Activated naive CD4-positive, alpha-beta T cell treated with anti-CD3 and anti-CD28 coated beads, Interleukin-2, amount 50 U/mL, for 16 hours (primary cell): ENCODE measurements around the gene HOXA2.

Experiments used
- DNase-seq: peaks from one replicate; pipeline ENCODE4 v3.0.0-alpha.2; 2020

HOXA2 gene

DNA sequence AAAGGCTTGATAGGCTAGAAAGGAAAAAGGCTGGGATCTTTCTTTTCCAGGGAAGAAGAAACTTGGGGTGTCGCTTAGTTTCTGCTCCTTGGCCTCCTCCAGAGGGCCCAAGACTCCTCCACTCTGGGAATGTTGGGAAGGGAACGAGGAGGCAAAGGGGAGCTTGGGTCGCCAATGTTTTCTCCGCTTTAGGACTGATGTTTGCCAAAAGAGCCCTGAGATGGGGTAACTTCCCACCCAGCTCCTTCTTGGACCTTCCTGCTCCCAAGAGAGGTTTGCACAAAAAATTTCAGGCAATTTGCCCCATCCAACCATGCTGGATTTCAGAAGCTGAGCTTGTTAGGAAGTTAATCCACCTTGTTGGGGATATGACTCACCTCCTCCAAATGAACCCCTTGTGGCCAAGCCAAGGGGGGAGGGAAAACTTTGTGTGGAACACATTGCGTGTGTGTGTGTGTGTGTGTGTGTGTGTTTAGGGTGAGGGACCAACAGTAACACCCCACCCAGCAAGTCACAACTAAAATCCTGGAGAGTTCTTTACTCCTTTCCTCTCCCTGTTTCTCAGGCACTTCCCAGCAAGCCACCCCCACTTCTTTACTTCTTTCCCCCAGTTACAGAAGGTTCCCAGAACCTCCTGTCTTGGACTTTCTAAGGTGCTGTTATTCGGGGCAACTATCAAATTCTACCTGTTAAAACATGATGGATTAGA is 8.7 kb upstream of the HOXA2 start:
- DNase-seq: no peak

DNA sequence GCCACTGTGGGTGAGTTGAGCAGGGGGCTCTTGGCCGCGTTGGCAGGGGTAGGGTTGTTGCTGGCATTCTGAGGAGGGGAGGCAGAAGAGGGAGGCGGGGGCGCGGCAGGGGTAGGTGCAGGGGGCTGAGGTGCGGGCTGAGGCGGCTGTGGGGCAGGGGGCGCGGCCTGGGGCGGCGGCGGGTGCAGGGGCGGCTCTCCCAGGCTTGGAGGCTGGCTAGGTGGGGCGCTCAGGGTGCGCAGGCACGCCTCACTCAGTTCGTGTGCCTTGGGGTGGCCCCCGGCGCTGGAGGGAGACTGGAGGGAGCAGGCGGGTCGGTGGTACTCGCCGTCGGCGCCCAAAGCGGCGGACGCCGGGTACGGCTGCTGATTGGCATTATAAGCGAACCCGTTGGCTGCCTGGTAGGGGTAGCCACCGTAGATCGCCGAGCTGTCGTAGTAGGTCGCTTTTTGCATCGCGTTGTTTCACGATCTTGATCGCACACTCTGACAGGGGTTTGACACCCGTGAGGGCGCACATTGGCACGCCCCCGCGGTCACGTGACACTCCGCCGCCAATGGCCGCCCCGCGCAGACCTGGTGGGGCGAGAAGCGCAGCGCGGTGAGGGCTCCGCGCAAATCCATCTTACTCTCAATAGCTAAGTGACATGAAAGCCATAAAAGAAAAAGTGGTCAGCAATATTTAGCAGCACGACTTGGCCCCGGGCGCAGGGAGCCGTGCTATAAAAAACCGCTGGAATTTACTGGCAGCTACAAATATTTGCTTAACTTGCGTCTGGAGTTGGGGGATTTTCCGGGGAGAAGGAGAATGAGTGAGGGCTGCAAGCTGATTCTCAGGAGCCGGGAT is 7.9 kb upstream of the HOXA2 start:
- DNase-seq: no peak

DNA sequence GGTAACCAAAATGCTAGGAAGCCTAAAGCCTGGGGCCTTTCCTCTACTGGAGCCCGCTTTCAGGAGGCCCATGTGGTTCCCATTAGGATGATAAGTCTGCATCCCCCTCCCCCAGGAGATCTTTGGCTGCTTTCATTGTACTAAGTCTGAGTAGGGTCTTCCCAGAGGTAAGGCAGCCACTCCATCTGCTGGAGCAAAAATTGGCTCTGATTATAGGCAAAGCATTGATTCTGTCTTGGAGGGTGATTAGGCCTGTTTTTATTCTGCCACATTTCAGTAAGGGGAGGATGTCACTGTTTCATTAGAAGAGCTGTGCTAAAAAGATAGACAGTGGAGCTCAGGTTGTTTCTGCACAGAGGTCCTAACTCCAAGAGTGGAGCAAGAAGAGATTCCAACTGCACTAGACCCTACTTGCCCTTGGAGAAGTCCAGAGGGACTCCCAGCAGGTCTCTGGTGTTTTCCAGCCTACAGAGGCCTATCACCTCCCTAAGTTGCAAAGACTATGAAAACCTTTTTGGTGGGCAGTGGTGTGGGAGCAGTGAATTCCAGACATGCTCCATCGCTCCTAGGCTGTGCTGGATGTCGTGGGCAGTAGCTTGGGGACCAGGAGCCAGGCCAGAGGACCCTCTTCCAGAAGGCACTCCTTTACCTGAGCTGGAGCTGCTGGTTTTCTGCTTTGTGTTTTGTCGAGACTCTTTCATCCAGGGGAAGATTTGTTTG is 7.1 kb upstream of the HOXA2 start:
- no peak for DNase-seq

DNA sequence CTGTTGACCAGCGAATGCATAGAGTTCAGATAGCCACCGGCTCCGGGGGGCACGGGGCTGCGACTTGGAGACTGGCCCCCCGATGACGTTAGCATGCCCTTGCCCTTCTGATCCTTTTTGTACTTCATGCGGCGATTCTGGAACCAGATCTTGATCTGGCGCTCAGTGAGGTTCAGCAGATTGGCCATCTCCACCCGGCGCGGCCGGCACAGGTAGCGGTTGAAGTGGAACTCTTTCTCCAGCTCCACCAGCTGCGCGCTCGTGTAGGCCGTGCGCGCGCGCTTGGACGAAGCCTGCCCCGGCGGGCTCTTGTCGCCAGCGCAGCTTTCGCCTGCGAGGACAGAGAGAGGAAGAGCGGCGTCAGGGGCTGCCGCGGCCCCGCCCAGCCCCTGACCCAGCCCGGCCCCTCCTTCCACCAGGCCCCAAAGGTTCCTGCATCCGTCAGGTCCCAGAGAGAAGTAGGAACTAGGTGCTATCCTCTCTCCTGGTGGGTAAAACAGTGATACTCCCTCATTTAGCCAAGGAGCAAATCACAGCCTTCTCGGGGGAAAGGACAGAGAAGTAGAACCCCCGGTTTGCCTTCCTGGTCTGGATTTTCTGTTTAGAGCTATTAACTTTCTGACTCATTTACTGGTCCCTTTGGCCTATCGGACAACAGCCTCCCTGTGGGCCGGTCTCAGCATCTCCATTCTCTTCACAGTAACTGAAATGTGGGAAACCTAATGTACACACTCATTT is 6.1 kb upstream of the HOXA2 start:
- no peak for DNase-seq

DNA sequence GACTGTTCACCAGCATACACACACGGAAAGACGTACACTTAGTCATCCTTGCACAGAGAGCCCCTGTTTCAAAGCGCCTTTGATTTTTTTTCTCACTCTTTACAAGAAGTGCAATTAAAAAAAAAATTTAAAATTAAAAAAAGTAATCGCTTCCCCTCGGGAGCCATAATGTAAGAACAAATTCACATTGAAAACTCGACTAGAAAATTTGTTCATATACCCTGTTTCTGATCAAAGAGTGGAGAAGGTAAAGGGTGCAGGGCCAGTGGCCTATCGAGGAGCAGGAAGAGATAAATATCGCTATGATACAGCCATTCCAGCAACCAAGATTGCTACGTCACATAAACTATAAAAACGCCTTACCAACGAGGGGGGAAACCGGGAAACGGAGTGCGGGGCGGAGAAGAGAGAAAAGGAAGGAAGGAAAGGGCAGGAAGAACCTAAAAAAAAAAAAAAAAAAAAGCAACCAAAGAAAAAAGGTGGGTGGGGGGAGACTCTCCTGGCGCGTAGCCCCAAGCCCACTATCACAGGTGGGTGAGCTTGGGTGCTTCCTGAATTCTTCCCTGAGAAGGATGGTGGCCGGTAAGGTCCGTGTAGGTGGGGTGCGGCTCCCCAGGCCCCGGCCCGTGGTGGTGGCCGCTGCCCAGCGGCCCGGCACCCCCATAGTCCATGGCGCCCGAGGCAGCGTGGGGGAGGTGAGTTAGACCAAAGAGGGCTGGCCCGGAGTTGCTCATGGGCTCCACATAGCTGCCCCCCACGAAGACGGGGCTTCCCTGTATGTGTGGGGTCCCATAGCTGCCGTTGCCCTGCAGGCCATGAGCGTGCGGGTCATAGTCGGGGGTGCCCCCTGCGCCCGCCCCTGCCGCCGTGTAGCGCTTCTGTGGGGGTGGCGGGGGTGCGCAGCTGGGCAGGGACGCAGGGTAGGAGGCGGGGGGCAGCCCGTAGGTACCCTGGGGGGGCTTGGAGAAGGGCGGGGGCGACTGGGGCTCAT is 5.2 kb upstream of the HOXA2 start:
- DNase-seq: no peak

DNA sequence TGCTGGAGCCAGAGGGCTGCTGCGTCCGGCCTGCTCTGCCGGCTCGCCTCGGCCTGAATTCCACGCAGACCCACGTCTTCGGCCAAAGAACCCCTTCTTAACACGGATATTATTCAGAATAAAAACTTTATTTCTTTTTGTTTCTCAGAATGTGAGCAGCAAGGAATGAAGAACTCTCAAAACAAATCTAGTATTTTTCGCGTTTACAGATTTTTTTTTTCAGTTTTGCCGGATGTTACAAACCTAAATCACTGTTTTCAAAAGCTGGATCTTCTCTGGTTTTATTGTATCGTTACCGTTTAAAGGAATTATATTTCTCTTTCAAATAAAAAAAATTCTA is 4.4 kb upstream of the HOXA2 start:
- DNase-seq: no peak

DNA sequence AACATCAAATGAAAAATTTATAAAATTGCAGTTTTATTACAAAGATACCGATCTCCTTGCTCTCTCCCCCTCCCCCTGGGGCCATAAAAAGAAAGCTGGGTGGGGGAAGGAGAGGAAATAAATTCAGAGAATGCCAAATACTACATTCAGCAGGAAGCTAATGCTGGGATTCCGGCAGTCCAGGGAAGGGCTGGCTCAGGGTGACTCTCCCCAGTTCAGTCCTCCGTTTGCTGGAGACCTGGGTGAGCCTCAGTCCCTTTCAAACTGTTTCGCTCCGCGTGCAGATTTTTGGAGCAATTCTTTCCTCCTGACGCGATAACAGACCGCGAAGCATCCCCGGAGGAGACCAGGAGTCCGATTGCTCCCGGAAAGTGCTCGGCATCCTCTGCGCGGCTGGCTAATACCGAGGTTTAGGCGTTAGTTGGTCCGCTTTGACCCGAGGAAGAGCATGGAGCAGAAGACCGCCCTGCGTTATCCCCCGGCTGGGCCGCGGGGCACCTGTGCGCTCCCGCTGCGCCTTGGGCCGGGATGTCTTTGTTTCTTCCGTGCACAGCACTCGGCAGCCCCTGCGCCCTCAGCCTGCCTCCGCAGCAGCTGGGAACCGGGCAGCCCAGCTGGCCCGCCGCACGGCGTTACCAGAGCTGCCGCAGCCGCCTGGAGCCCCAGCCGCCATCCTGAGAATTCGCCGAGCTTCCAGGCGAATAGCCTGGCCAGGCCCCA is 3.9 kb upstream of the HOXA2 start:
- no peak for DNase-seq

DNA sequence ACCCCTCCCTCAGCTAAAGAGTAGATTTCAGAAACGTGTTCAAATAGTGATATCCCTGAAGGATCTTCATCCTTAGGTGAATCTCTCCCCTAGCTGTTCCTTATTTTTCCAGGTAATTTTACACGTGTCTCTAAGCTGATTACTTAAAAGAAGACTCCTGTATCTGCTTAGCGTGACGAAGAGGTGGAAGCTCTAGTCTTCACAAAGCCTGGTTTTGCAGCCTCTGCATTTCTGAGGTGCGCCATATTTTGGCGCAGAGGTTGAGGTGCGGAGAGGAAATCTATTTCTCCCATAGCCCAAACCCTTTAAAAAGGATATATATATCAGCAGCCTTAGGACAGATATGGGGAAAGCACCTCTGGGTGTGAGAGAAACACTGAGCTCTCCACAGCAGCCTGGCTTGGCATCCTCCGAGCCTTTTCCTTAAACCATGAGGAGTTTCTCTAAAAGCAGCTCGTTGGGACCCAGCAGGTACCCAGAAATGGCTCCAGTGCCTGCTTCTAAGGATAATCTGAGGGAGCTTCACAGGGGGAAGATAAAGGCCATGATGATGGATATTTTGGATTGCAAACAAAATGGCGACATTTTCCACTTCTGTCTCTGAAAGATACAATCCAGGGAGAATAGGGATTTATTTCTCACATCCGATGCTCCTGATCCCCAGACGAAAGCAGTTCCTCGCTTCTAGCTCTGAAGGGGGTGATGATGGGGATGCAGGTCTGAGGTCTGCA is 3.0 kb upstream of the HOXA2 start:
- DNase-seq: no peak

DNA sequence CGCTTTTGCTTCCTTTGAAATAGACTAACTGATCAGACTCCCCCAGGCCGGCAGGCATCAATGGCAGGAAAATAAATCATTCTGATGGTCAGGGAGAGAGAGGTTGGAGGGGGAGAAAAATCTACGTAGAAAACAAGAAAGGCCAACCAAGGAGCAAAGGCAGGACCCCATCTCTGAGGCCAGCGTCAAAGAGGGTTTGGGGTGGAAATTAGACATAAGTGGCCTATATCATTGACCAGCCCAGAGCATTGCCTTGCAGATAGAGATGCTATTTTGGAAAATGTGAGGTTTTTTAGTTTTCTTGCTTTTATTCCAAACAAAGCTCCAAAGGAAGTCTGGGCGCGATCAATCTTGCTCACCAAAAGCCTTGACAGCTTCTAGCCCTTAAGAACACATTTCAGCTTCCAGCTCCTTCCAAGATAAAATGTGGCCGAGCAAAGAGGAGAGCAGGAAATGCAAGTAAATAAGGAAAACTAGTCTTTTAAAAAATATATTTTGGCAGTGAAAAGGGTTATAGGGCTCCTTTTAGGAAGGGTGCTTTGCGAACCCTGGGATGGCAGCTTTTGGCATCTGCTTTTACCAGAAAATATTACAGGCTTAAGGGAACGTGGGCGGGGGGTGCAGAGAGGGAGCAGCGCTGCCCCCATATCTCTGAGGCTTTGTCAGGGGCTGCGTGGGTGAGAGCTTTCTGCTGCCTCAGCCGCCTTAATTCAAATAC is 2.0 kb upstream of the HOXA2 start:
- DNase-seq: no peak

DNA sequence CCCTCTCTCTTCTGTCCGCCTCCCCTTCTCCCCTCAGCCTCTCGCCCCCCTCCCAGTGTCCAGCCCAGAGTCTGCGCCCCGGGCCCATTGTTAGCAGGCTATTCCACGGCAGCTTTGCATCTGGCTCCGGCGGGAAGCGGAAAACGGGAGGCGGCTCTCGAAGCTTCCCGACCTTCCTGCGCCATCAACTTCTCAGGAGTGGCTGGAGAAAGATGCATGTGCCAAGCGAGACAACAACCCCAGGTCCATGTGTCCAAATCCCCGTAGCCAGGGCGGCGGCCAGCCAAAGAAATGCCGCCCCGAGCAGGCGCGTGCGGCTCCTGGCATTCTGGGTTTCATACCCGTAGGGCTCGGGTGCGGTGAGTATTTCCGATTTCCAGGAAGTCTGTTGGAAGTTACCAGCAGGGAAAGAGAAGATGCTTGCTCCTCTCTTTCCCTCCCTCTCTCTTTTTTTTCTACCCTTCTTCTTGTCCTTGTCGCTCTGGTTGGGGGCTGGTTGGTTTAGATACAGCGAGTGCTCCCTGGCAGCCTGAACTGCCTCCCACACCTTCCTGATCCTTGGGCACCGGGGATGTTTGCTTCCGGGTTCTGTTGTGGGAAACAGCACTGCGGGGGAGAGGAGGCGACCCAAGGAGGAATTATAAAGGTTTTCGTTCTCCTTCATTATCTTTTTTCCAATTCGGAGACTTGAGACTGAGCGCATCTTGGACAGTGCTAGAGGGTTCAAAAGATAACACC is 1.2 kb upstream of the HOXA2 start:
- DNase-seq: no peak

DNA sequence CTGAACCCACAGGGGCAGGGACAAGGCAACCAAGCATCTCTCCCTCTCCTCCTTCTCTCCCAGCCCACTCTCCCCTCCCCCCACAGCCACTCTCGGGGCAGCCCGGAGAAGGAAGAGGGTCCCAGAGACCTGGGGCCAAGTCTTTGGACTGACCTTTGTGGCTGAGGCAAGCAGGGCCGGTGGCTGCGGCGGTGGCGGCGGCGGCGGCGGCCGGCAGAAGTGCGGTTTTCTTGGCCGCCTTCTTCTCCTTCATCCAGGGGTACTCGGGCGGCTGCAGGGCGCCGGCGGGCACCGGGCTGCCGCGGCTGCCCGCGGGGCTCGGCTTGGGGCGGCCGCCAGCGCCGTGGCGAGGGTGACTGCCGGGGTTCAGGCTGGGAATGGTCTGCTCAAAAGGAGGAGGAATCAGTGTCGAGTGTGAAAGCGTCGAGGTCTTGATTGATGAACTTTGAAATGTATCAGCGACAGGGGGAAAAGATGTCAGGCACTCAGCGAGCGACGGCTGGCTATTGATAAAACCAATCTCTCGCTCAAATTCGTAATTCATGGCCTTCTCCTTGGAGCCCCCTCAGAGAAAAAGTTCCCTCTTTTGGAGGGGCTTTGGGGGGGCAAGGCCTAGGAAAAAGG is 414 bp downstream of the HOXA2 start:
- no peak for DNase-seq

DNA sequence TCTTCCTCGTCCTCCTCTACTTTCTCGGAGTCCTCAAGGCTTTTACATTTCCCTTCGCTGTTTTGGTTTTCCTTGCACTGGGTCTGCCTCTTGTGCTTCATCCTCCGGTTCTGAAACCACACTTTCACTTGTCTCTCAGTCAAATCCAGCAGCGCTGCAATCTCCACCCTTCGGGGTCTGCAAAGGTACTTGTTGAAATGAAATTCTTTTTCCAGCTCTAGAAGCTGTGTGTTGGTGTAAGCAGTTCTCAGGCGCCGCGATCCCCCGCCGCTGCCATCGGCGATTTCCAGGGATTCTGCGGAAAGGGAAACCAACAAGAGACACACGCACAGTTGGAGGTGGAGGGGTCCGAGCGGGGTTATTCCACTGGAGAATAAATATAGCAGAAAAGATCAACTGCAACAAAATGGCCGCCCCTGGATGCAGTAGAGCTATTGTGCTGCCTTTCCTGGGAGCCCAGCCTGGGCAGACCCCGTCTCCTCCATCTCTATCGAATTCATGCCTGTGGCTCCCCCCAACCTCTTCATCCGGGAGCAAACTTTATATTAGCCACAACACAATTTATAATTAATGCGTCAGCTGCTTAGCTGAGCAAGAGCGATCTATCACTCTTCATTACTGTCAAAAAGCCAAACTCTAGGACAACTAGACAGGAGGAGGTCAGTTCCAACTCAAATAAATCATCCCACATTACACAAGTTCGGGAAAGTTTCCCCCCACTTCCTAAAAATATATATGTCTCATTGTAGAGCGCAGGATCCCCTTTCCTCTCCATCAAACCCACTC is 1.1 kb downstream of the HOXA2 start:
- no peak for DNase-seq

DNA sequence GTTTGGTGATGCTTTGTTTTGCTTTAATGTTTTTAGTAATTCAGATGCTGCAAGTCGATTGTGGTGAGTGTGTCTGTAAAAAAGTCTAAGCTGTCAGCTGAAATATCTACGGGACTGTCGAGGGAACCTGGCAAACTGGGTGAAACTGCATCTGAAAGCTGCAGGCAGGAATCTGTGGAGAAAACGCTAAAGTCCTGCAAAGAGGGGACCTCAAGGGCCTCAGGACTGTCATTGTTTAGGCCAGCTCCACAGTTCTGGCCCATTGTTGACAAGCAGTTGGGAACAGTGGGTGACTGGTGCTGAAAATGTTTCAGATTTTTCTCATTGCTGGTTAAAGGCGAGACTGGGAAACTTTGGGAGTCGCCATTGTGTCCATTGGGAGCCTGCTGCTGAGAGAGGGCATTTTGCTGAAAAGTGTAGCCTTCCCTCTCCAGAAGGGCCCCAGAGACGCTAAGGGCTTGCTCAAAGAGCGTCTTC is 1.8 kb downstream of the HOXA2 start:
- DNase-seq: no peak

DNA sequence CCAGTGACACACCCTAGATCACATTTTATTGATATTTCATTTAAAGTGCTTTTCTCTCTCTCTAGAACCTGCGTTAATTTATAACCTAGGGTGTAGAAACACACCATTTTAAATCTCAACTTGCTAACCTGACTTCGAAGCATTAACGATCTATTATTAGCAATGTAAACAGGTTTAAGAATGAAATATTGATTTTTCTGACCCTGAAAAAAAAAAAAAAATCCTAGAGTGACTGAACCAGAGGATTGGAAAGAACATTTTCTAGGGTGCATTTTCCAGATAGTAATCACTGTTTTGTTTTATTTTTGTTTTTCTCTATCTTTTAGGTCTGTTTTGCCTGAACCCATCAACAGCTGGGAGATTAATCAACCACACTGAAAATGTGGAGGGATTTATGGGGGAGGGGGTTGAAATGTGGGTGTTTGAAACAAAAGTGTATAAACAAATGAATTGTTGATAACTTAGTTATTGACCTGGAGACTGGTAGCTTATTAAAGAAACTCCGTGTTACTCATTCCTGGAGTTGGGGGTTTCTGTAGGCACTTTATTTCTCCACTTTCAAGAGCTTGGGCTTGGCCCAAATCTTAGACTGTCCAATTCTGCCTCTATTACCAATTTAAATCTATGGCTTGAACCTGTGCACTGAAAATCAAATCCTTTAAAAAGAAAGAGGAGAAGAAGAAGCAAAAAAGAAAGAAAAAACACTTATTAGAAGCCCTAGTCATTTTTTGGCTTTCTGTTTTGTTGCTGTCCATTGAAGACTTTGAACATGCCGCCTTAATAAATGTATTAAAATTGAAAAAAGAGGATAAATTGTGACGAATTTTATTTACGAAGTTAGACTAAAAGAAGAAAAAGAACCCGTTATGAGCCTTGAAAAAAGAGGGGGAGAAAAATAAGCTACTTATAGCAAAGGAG is 2.8 kb downstream of the HOXA2 start:
- DNase-seq: no peak

DNA sequence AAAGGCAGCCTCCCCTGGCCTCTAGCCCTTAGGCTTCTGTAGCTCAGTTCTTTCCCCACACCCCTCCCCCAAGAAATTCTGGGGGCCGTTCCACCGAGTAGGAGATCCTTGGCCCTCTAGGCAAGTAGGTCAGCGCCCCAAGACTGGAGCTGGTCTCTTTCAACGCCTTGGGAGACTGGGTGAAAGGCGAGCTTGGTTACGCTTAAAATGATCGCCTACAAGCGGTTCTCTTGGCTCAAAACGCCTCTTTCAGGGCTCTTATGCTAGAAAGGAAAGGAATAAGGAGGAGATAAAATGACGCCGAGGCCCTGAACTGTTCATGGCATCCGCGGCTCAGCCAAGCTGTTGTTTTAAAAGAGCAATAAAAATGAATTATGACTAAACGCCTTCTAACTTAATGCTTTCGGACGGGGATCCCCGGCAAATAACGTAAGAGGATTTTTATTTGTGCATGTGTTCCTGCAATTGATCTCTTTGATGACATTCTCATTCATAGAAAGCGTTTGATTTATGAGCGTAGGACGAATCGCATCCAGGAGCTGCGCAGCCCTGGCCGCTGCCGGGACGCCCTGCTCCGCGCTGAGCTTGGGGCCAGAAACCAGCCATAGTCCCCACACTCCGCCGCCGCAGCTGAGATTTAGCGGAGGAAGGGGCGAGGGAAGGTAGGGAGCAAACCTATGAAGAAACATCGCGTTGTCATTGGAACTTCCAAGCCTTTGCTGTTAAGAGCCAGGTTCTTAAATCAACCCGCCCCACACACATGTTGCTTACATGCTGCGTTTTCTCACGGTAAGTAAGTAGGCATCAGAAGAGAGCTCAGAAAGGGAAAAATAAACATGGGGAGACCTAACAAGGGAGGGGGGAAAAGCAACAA is 3.7 kb downstream of the HOXA2 start:
- no peak for DNase-seq
